NCI-H2107 treated with DMSO at 0.1 percent for 48 hours (cell line): ENCODE data around the gene MAN1A1.

Experiments
- DNase-seq: peaks from one replicate; lab custom pipeline; 2025; ENCODE audit not compliant: unreplicated experiment; lab: John Stamatoyannopoulos, UW

The MAN1A1 gene

DNA sequence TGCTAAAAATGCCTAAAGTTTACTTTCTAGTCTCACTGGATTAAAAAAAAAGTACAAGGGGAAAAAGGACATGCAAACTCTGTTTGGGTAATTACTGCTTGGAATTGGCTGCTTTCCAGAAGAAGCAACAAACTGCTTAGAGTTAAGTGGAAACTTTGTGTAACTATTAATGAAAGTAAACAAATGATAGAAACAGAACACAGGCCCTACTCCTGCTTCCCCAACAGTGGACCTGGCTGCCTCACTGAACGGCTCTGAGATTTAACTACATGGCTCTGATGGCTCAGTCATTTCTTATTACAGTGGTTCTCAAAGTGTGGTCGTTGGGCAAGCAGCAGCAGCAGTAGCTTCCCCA is 108.5 kb downstream of the MAN1A1 start:
- no peak for DNase-seq

DNA sequence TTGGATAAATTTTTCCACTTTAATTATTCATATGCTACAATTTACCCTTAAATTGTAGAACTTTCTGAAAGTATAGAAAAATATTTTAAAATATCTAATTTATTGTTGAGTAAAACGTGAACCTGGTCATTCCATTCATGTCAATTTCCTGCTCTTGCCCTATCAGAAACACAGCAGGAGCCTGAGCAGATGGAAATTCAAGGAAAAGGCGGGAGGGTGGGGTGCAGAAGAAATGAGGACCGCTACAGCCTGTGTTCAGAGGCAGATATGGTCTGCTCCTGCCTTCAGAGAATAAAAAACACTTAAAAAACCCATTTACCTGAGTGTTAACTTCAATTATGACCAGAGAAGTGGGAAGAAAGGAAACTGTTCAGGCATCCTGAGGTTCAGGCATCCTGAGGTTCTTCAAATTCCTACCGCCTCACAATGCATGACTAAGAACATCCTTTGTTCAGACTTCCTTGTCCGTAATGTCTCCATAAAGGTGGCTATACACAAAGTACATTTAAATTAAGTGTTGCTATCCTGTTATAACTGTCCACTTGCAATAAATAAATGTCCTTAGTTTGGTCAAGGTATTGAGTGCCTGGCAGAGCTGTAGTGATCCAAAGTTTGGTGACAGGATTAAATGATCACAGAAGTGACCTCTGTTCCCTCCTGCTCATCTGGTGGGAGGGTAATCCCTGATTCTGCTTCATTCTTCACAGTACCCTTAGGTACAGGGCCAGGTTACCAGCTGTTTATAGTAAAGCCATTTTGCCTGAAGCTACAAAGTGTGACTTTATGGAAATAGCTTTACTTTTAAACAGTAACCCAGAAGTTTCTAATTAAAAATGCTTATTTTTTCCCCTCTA is 109.1 kb downstream of the MAN1A1 start:
- no peak for DNase-seq

GRCh38 chr6:119237177-119237715 is 112.3 kb downstream of the MAN1A1 start:
- no peak for DNase-seq

- DNase-seq, result no peak
These were observed 114.6 kb downstream of the MAN1A1 start for GRCh38 chr6:119234941-119235340.

DNA sequence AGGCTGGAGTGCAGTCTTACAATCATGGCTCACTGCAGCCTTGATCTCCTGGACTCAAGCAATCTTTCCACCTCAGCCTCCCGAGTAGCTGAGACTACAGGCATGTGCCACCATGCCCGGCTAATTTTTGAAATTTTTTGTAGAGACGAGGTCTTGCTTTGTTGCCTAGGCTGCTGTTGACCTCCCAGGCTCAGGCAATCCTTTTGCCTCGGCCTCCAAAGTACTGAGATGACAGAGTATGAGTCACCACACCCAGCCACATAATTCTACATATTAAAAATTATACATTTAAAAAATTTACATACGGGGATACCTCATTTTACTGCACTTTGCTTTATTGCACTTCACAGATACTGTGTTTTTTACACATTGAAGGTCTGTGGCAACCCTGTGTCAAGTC is 115.1 kb downstream of the MAN1A1 start:
- no peak for DNase-seq

- no peak for DNase-seq
These were observed 116.1 kb downstream of the MAN1A1 start for GRCh38 chr6:119233312-119233984.

- DNase-seq, result no peak
These were observed 118.2 kb downstream of the MAN1A1 start for GRCh38 chr6:119231394-119231793.

DNA sequence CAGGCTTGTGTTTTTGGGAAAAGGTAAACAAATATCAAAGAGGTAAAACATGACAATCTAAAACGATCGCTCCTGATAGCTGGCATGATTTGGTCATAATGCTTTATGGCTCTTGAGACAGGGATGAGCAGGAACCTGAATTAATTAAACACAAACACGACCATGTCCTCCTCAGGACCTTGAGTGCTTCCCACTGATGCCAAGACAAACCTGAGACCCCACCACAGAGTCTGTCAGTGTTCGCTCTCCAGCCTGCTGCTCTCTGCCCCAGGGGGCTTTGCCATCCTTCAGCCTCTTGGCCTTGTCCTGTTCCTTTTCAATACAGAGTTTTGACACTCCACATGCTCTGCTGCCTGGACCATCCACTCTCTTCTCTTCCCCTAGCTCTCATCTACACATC is 119.4 kb downstream of the MAN1A1 start:
- no peak for DNase-seq

GRCh38 chr6:119227377-119227776 is 122.2 kb downstream of the MAN1A1 start:
- no peak for DNase-seq

DNA sequence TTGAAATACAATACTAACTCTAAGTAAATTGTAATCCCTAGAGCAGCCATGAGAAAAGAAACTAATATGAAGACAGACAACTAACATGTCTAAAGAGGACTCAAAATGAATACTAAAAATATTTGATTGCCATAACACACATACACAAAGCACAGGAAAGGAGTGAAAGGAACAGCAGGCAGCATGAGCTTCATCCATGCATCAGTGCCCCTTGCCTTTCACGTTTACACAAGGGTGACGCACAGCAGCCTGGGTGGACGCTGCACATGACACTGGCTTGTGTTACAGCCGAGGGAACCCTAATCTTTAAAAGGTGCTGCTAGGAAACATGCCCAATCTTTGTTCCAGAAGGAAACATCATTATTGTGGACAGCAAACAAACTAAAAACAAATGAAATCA is 123.5 kb downstream of the MAN1A1 start:
- no peak for DNase-seq

- DNase-seq, result no peak
These were observed 125.4 kb downstream of the MAN1A1 start for GRCh38 chr6:119224095-119224701.

- DNase-seq, result no peak
These were observed 129.1 kb downstream of the MAN1A1 start for GRCh38 chr6:119220452-119220851.

GRCh38 chr6:119218548-119218947 is 131.0 kb downstream of the MAN1A1 start:
- no peak for DNase-seq

GRCh38 chr6:119215885-119216590 is 133.5 kb downstream of the MAN1A1 start:
- DNase-seq, result no peak

GRCh38 chr6:119215309-119215708 is 134.3 kb downstream of the MAN1A1 start:
- DNase-seq, result no peak

GRCh38 chr6:119210596-119210995 is 139.0 kb downstream of the MAN1A1 start:
- no peak for DNase-seq

- DNase-seq, result no peak
These were observed 139.9 kb downstream of the MAN1A1 start for GRCh38 chr6:119209452-119210205.

DNA sequence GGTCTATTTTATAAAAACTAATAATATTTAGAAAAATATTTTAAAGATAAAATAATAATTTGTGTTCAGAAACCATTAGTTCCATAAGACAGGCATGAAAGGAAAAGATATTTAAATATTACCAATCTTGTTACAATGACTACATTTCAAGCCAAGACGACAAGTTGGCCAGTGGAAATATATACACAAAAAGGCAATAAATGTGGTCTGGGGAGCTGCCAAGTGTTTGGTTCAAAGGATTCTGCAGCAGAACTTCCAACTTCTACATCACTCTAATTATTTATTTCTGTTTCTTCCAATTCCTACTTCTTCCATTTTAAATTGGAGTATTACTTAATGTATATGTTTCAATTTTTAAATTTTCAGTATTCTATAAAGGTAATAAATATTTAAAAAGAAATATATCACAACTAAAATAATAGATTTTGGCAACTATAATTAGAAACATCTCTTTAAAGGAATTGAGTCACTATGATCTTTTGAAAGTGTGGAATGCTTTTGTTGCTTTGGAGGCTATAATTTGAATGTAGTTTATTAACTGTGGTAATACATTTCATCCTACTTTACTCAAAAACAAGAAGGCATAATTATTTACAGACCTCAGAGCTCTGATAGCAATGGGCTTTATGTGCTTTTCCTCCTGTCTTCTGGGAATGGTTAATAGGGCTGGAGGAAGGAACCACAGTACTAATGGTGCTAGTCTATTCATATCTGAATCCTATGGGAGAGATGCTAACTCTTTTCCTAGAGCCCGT is 141.4 kb downstream of the MAN1A1 start:
- no peak for DNase-seq

DNA sequence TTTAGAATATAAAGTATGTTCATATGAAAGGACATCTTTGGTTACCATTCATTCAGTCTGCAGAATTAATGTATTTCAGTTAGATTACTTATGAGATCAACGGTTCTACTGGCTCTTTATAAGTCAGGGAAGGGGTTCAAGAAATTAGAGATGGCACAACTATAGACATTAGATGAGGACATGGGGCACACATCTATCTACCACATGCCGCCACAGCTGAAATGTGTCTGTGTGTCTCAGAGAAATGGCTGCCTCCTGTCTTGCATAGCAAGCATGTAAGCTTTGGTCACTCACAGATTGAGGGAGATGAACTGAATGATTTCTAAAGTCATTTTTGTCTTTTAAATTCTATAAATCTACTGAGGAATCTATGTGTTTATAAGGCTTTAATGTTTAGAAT is 142.2 kb downstream of the MAN1A1 start:
- no peak for DNase-seq
